Measurements from ENCODE around the gene MYO9A. TPM values are rescaled to one million over a fixed set of nuclear protein-coding genes. Genes with fewer than 3 reads are reported as not detected.

MYO9A gene
- total RNA-seq, 1 experiment from 2014 or later = 23.0 TPM

GRCh38 chr15:71811036-71811736 lies 306.8 kb downstream of the MYO9A start:
- no peak for TF ChIP-seq EZH2phosphoT487 (IDR thresholded peaks at IDR 0.05; ENCODE audit: borderline replicate concordance)
- TF ChIP-seq MAX (IDR thresholded peaks at IDR 0.05) = no peak
- TF ChIP-seq EZH2 (IDR thresholded peaks at IDR 0.05) = no peak
- TF ChIP-seq RAD21 (IDR thresholded peaks at IDR 0.05; ENCODE audit: low read depth) = no peak
- no peak for TF ChIP-seq CEBPB (IDR thresholded peaks at IDR 0.05; ENCODE audit: low read depth)
- TF ChIP-seq ZNF274 (IDR thresholded peaks at IDR 0.05; ENCODE audit: low read depth, low read length) = no peak
- no peak for TF ChIP-seq POLR2A (IDR thresholded peaks at IDR 0.05; ENCODE audit: borderline replicate concordance, extremely low read depth, insufficient read depth, insufficient read length)
- TF ChIP-seq ELF1 (IDR thresholded peaks at IDR 0.05; ENCODE audit: borderline replicate concordance, low read depth) = no peak
- no peak for TF ChIP-seq EGR1 (IDR thresholded peaks at IDR 0.05; ENCODE audit: low read depth)
- TF ChIP-seq SP1 (IDR thresholded peaks at IDR 0.05; ENCODE audit: low read depth) = no peak
- TF ChIP-seq SRF (IDR thresholded peaks at IDR 0.05; ENCODE audit: low read depth) = no peak
- Histone ChIP-seq H4K20me1 (ENCODE audit: insufficient read depth) (no peaks in the 10 kb centered on the region), H3K79me2 (ENCODE audit: insufficient read depth, low read length) (no peaks in the 10 kb centered on the region), H3K27me3 (ENCODE audit: insufficient read depth, low read length) (no peaks in the 10 kb centered on the region), H3K4me1 (ENCODE audit: control insufficient read depth in 1 of 2, insufficient read depth in 2 of 2, low read length in 2 of 2) (peaks cover 3 to 5% of the 10 kb centered on the region in 2 experiments; a peak in 3 of 4 replicates), H3K4me2 (ENCODE audit: low read length) (no peak overlapping the region), H3K36me3 (ENCODE audit: control insufficient read depth in 1 of 2, insufficient read depth in 2 of 2, low read length in 2 of 2) (no peaks in the 10 kb centered on the region), H3K27ac (ENCODE audit: low read depth, low read length) (no peak overlapping the region), H3K9me2 (ENCODE audit: insufficient read depth) (no peaks in the 10 kb centered on the region), H3K9me3 (ENCODE audit: control insufficient read depth in 1 of 2, insufficient read depth in 1 of 2, low read depth in 1 of 2, low read length in 2 of 2) (no peaks in the 10 kb centered on the region), H3K9ac (ENCODE audit: low read length) (no peak overlapping the region), H2AFZ (ENCODE audit: low read depth, low read length, poor library complexity, severe bottlenecking) (no peak overlapping the region), H3K4me3 (replicated peaks in 1 of 2; ENCODE audit: low read depth in 1 of 2, low read length in 2 of 2) (no peak overlapping the region)
- RAD21 ChIA-PET (ENCODE audit: low non-redundant PET in 1 of 2, low total read pairs in 2 of 2, uncharacterized antibody in 2 of 2, unreplicated experiment in 2 of 2) = no interaction called here
- DNase-seq (ENCODE audit: low read depth, low spot score) = no peak
- CTCF ChIA-PET = no interaction called here
- intact Hi-C loops (cut with micrococcal nuclease) = no loop called here
- POLR2A ChIA-PET = no interaction called here
- no peak for ATAC-seq
- BruUV-seq (replicated peaks) = no TSS peak
